Astrocyte (in vitro differentiated cells and primary cell): ENCODE data around the gene PEX14. TPM values are rescaled to one million over a fixed set of nuclear protein-coding genes. Genes with fewer than 3 reads are reported as not detected.

Source experiments
- DNase-seq: peaks from one replicate; pipeline ENCODE4 v3.0.0-alpha.2; 2010; ENCODE audit warnings: low read depth
- FAIRE-seq: peaks from 2 replicates; lab custom pipeline; 2011; peaks lifted over from hg19 to GRCh38; lab: Jason Lieb, UNC
- H2AFZ ChIP-seq: 2 replicates; pipeline ENCODE4 v1.6.0; 2012; ENCODE audit warnings: low read depth, low read length, inconsistent platforms
- H3K27ac ChIP-seq: 2 replicates; pipeline ENCODE4 v1.5.1; 2011; ENCODE audit warnings: low read depth, low read length, inconsistent platforms
- H3K27me3 ChIP-seq: 2 replicates; pipeline ENCODE4 v1.6.0; 2011; ENCODE audit warnings: low read length, inconsistent platforms; ENCODE audit not compliant: insufficient read depth
- H3K36me3 ChIP-seq: 2 replicates; pipeline ENCODE4 v1.5.1; 2011; ENCODE audit warnings: low read length, inconsistent platforms; ENCODE audit not compliant: insufficient read depth
- H3K4me1 ChIP-seq: 2 replicates; pipeline ENCODE4 v1.5.1; 2011; ENCODE audit warnings: low read length, inconsistent platforms; ENCODE audit not compliant: insufficient read depth
- H3K4me2 ChIP-seq: 2 replicates; pipeline ENCODE4 v1.6.0; 2012; ENCODE audit warnings: low read length, inconsistent platforms
- H3K4me3 ChIP-seq: 2 replicates; pipeline ENCODE4 v1.5.1; 2011; ENCODE audit warnings: low read depth, mild to moderate bottlenecking, low read length, inconsistent platforms; ENCODE audit not compliant: insufficient read depth
- H3K79me2 ChIP-seq: 2 replicates; pipeline ENCODE4 v1.6.0; 2012; ENCODE audit warnings: mild to moderate bottlenecking, low read length, inconsistent platforms; ENCODE audit not compliant: insufficient read depth
- H3K9ac ChIP-seq: 2 replicates; pipeline ENCODE4 v1.6.0; 2012; ENCODE audit warnings: mild to moderate bottlenecking, low read length, inconsistent platforms
- H3K9me3 ChIP-seq: 2 replicates; pipeline ENCODE4 v1.5.1; 2012; ENCODE audit warnings: low read depth, mild to moderate bottlenecking, low read length, inconsistent platforms; ENCODE audit not compliant: insufficient read depth
- H4K20me1 ChIP-seq: 2 replicates; pipeline ENCODE4 v1.6.0; 2012; ENCODE audit warnings: low read length, inconsistent platforms; ENCODE audit not compliant: insufficient read depth
- H3K27ac Mint-ChIP-seq: one replicate; pipeline ENCODE4 v1.8.0; 2021; ENCODE audit warnings: mild to moderate bottlenecking, mixed read lengths; ENCODE audit not compliant: unreplicated experiment
- H3K27me3 Mint-ChIP-seq: one replicate; pipeline ENCODE4 v1.8.0; 2021; ENCODE audit warnings: low read depth, mixed read lengths; ENCODE audit not compliant: unreplicated experiment
- H3K36me3 Mint-ChIP-seq: one replicate; pipeline ENCODE4 v1.8.0; 2021; ENCODE audit warnings: low read depth, mixed read lengths; ENCODE audit not compliant: unreplicated experiment
- H3K4me1 Mint-ChIP-seq: one replicate; pipeline ENCODE4 v1.8.0; 2021; ENCODE audit warnings: low read depth, mixed read lengths; ENCODE audit not compliant: unreplicated experiment
- H3K4me3 Mint-ChIP-seq: one replicate; pipeline ENCODE4 v1.8.0; 2021; ENCODE audit warnings: mild to moderate bottlenecking, moderate library complexity, mixed read lengths; ENCODE audit not compliant: unreplicated experiment
- H3K9me3 Mint-ChIP-seq: one replicate; pipeline ENCODE4 v1.8.0; 2021; ENCODE audit warnings: mild to moderate bottlenecking, mixed read lengths; ENCODE audit not compliant: unreplicated experiment
- EZH2 ChIP-seq: IDR thresholded peaks from 2 replicates; pipeline ENCODE4 v1.6.1; 2012; ENCODE audit warnings: mild to moderate bottlenecking, low read length, inconsistent platforms; ENCODE audit not compliant: insufficient read depth
- total RNA-seq: library from RNA; stranded (reverse); gene quantifications from 2 replicates; pipeline ENCODE4 v1.2.1, GENCODE V29; 2021
- TF ChIP-seq, protein P1 (sequence below): IDR thresholded peaks from 2 replicates; pipeline ENCODE4 v1.5.1; 2011; ENCODE audit warnings: low read depth, mild to moderate bottlenecking, inconsistent platforms, low read length, moderate library complexity; ENCODE audit not compliant: insufficient read depth

PEX14 gene
- total RNA-seq, 1 donor from 2014 or later, result 23.3 TPM

DNA sequence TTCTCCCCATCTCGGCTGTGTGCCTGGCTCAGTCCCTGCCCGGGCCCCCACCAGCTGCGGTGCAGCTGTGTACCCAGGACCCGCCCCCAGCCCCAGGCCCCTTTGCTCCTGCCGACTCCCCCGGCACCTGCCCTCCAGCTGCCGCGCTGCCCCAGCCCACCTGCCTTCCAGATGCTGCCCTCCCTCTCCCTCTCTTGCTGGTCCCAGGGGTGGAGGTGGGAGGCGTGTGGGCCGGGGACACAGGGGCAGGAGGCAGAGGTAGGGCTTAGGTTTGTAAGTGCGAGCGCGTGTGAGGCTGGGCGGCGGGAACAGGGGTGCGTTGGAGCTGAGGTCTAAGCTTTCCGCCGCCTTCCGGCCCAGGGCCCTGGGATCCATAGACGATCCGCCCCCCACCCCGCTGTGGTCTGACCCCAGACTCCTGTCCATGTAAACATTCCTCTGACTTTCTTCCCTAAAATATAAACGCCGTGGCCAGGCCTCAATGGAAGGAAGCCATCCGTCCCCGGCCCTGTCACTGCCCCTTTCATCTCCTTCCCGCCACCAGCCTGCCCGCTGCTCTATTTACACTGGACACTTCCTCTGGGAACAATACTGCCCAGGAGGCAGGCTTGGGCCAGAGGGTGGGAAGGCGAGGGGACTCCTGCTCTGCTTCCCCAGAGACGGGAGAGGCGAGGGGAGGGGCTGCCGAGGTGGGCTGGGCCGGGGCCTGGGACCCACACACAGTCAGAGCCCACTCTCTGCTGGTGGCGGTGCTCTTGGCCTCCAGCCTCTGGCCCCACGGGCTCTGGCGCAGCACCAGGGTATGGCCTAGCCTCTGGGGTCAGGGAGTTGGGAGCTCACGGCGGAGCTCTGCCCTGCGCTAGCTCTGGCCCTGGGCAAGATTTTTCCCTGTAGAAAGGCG lies 193.4 kb downstream of the PEX14 start:
- TF ChIP-seq, protein P1, sequence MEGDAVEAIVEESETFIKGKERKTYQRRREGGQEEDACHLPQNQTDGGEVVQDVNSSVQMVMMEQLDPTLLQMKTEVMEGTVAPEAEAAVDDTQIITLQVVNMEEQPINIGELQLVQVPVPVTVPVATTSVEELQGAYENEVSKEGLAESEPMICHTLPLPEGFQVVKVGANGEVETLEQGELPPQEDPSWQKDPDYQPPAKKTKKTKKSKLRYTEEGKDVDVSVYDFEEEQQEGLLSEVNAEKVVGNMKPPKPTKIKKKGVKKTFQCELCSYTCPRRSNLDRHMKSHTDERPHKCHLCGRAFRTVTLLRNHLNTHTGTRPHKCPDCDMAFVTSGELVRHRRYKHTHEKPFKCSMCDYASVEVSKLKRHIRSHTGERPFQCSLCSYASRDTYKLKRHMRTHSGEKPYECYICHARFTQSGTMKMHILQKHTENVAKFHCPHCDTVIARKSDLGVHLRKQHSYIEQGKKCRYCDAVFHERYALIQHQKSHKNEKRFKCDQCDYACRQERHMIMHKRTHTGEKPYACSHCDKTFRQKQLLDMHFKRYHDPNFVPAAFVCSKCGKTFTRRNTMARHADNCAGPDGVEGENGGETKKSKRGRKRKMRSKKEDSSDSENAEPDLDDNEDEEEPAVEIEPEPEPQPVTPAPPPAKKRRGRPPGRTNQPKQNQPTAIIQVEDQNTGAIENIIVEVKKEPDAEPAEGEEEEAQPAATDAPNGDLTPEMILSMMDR, result no peak
- TF ChIP-seq EZH2, result no peak
- no peak overlapping the region for H3K4me2 ChIP-seq
- no peaks in the 10 kb centered on the region for H3K79me2 ChIP-seq
- peaks cover 2% of the 10 kb centered on the region for H3K36me3 Mint-ChIP-seq
- H3K27ac Mint-ChIP-seq, result no peak overlapping the region
- H3K27me3 ChIP-seq, result no peaks in the 10 kb centered on the region
- no peak for FAIRE-seq
- H3K4me3 ChIP-seq, result no peak overlapping the region
- no peaks in the 10 kb centered on the region for H3K4me1 ChIP-seq
- no peaks in the 10 kb centered on the region for H3K4me1 Mint-ChIP-seq
- H3K9me3 Mint-ChIP-seq, result no peaks in the 10 kb centered on the region
- H2AFZ ChIP-seq, result no peak overlapping the region
- peaks cover 18% of the 10 kb centered on the region for H3K27me3 Mint-ChIP-seq
- no peak for DNase-seq
- no peak overlapping the region for H3K4me3 Mint-ChIP-seq
- no peaks in the 10 kb centered on the region for H3K9me3 ChIP-seq
- no peak overlapping the region for H3K9ac ChIP-seq
- no peak overlapping the region for H3K27ac ChIP-seq
- H4K20me1 ChIP-seq, result no peaks in the 10 kb centered on the region
- no peaks in the 10 kb centered on the region for H3K36me3 ChIP-seq

DNA sequence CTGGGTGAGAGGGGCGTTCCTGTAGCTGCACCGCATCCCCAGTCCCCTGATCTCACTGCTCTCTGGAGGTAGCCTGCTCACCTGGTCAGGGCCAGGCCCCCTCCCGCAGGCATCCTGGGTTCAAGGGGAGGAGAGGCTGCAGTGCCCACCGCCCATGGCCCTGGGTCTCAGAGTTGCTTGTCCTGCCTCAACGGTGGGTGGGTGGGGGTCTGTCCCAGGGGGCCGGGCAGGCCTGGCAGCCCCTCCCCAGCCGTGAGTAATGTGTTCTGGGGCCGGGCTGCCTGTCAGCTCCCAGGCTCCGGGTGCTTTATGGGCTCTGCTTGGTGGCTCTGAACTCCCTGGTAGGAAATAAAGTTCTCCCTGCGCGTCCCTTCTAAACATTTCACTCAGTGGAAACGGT lies 194.8 kb downstream of the PEX14 start:
- peaks cover 18% of the 10 kb centered on the region for H3K27me3 Mint-ChIP-seq
- no peaks in the 10 kb centered on the region for H3K4me1 ChIP-seq
- H3K27ac ChIP-seq, result no peak overlapping the region
- H3K36me3 ChIP-seq, result no peaks in the 10 kb centered on the region
- no peak overlapping the region for H3K9ac ChIP-seq
- H3K27ac Mint-ChIP-seq, result no peak overlapping the region
- H3K36me3 Mint-ChIP-seq, result peaks cover 2% of the 10 kb centered on the region
- no peaks in the 10 kb centered on the region for H3K9me3 ChIP-seq
- TF ChIP-seq, protein P1, result no peak
- H3K4me2 ChIP-seq, result no peak overlapping the region
- no peaks in the 10 kb centered on the region for H3K27me3 ChIP-seq
- no peak for FAIRE-seq
- H4K20me1 ChIP-seq, result no peaks in the 10 kb centered on the region
- H3K4me3 Mint-ChIP-seq, result no peak overlapping the region
- DNase-seq, result no peak
- H2AFZ ChIP-seq, result no peak overlapping the region
- no peaks in the 10 kb centered on the region for H3K79me2 ChIP-seq
- H3K4me1 Mint-ChIP-seq, result no peaks in the 10 kb centered on the region
- H3K4me3 ChIP-seq, result no peak overlapping the region
- no peaks in the 10 kb centered on the region for H3K9me3 Mint-ChIP-seq

DNA sequence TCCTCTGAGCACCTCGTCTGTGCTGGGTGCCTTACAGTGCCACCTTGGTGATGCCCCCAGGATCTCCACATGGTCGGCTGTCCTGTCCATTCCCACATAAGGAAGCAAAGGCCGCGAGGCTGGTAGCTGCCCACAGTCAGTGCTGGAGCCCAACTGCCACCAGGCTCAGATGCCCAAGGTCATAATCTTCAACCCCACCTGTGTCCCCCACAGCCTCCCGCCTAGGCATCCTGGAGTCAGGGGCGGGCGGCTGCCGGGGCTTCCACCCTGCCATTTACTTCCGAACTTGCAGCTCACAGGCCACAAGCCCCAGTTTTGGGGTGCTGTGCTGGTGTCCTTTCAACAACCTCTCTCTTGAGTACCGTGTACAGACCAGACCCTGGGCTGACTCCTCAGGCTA lies 195.4 kb downstream of the PEX14 start:
- H3K4me3 Mint-ChIP-seq, result no peak overlapping the region
- peaks cover 19% of the 10 kb centered on the region for H3K27me3 Mint-ChIP-seq
- Histone ChIP-seq H2AFZ (no peak overlapping the region), H3K27ac (no peak overlapping the region), H3K4me3 (no peak overlapping the region), H3K27me3 (no peaks in the 10 kb centered on the region), H3K4me1 (no peaks in the 10 kb centered on the region), H4K20me1 (no peaks in the 10 kb centered on the region), H3K79me2 (no peaks in the 10 kb centered on the region), H3K36me3 (no peaks in the 10 kb centered on the region), H3K4me2 (no peak overlapping the region), H3K9ac (no peak overlapping the region), H3K9me3 (no peaks in the 10 kb centered on the region)
- TF ChIP-seq, protein P1, result no peak
- no peak for TF ChIP-seq EZH2
- DNase-seq (no peak), FAIRE-seq (no peak)
- no peaks in the 10 kb centered on the region for H3K9me3 Mint-ChIP-seq
- H3K36me3 Mint-ChIP-seq, result peaks cover 2% of the 10 kb centered on the region
- H3K4me1 Mint-ChIP-seq, result no peaks in the 10 kb centered on the region
- no peak overlapping the region for H3K27ac Mint-ChIP-seq
